ENCODE data around the gene MRPL55.

DNA sequence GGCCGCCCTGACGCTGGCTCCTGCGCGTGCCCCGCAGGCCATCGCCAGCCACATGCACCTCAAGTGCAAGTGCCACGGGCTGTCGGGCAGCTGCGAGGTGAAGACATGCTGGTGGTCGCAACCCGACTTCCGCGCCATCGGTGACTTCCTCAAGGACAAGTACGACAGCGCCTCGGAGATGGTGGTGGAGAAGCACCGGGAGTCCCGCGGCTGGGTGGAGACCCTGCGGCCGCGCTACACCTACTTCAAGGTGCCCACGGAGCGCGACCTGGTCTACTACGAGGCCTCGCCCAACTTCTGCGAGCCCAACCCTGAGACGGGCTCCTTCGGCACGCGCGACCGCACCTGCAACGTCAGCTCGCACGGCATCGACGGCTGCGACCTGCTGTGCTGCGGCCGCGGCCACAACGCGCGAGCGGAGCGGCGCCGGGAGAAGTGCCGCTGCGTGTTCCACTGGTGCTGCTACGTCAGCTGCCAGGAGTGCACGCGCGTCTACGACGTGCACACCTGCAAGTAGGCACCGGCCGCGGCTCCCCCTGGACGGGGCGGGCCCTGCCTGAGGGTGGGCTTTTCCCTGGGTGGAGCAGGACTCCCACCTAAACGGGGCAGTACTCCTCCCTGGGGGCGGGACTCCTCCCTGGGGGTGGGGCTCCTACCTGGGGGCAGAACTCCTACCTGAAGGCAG, 50.0 kb downstream of the MRPL55 start:
- TF ChIP-seq POLR2A (IDR thresholded peaks at IDR 0.05; ENCODE audit: low read depth, low read length) (no peak), TAF1 (IDR thresholded peaks at IDR 0.05; ENCODE audit: borderline replicate concordance, low read depth, low read length) (no peak)
